Left ventricle myocardium inferior (tissue), 1 donor: Measurements from ENCODE around the gene MRPL40. TPM values are rescaled to one million over a fixed set of nuclear protein-coding genes. Genes with fewer than 3 reads are reported as not detected.

Source experiments
- DNase-seq: peaks from one replicate; pipeline ENCODE4 v3.0.0-alpha.2; 2020
- H3K27ac ChIP-seq: fragments of 200-600 bp; replicated peaks from 2 replicates; pipeline ENCODE4 v1.8.0; 2021
- H3K27me3 ChIP-seq: fragments of 200-600 bp; 2 replicates; pipeline ENCODE4 v1.8.0; 2021; ENCODE audit warnings: low read depth
- H3K36me3 ChIP-seq: fragments of 200-600 bp; 2 replicates; pipeline ENCODE4 v1.8.0; 2021
- H3K4me1 ChIP-seq: fragments of 200-600 bp; 2 replicates; pipeline ENCODE4 v1.8.0; 2021
- H3K4me3 ChIP-seq: fragments of 200-600 bp; 2 replicates; pipeline ENCODE4 v1.8.0; 2021; ENCODE audit warnings: mild to moderate bottlenecking, moderate library complexity
- H3K9me3 ChIP-seq: fragments of 200-600 bp; replicated peaks from 2 replicates; pipeline ENCODE4 v1.8.0; 2021
- CTCF ChIP-seq: fragments of 200-600 bp; IDR thresholded peaks from 2 replicates; pipeline ENCODE4 v1.8.0; 2021; ENCODE audit warnings: antibody characterized with exemption, mild to moderate bottlenecking, borderline replicate concordance
- intact Hi-C: fragments of 100-400 bp; cut with micrococcal nuclease; formaldehyde crosslinking; loops from one replicate; pipeline ENCODE4 v1.11.0; 2022
- total RNA-seq: library from RNA; stranded (reverse); fragmentation: NEBNext Ultra II Directional; extraction: Animal tissue kit (Norgen Biotek cat#: 25700); gene quantifications from one replicate; pipeline ENCODE4 v1.2.1, GENCODE V29; 2021
- donor health status: DM: no; HTN: yes; CAD: no; lungs with severe emphysema.

Gene MRPL40
- total RNA-seq, 1 donor from 2014 or later, result 57.2 TPM

GRCh38 chr22:19448076-19448607, 15.8 kb downstream of the MRPL40 start:
- DNase-seq, result no peak
- Histone ChIP-seq H3K36me3 (peaks cover 43% of the 10 kb centered on the region), H3K27me3 (no peaks in the 10 kb centered on the region), H3K27ac (peak overlapping the region; percentile 97), H3K4me3 (peak overlapping the region; percentile 90), H3K9me3 (no peaks in the 10 kb centered on the region), H3K4me1 (peaks cover 56% of the 10 kb centered on the region)
- intact Hi-C loops, result no loop called here
- TF ChIP-seq CTCF, result no peak

- no peaks in the 10 kb centered on the region for H3K9me3 ChIP-seq
- peak overlapping the region; percentile 97 for H3K27ac ChIP-seq
- no peak for TF ChIP-seq CTCF
- no peak for DNase-seq
- H3K27me3 ChIP-seq, result no peaks in the 10 kb centered on the region
- intact Hi-C loops, result no loop called here
- peak overlapping the region; percentile 90 for H3K4me3 ChIP-seq
- peaks cover 44% of the 10 kb centered on the region for H3K36me3 ChIP-seq
- H3K4me1 ChIP-seq, result peaks cover 48% of the 10 kb centered on the region
These were observed 16.5 kb downstream of the MRPL40 start for GRCh38 chr22:19448739-19449421.

GRCh38 chr22:19449422-19449767, 17.1 kb downstream of the MRPL40 start:
- no peak for DNase-seq
- TF ChIP-seq CTCF, result no peak
- peaks cover 43% of the 10 kb centered on the region for H3K4me1 ChIP-seq
- H3K27me3 ChIP-seq, result no peaks in the 10 kb centered on the region
- H3K9me3 ChIP-seq, result no peaks in the 10 kb centered on the region
- no peak overlapping the region for H3K27ac ChIP-seq
- intact Hi-C loops, result no loop called here
- peaks cover 44% of the 10 kb centered on the region for H3K36me3 ChIP-seq
- H3K4me3 ChIP-seq, result no peak overlapping the region

- Histone ChIP-seq H3K4me1 (peaks cover 31% of the 10 kb centered on the region), H3K36me3 (peaks cover 53% of the 10 kb centered on the region), H3K27ac (no peak overlapping the region), H3K9me3 (no peaks in the 10 kb centered on the region), H3K27me3 (no peaks in the 10 kb centered on the region), H3K4me3 (no peak overlapping the region)
- DNase-seq, result no peak
- intact Hi-C loops, result no loop called here
- TF ChIP-seq CTCF, result no peak
These were observed 18.2 kb downstream of the MRPL40 start for GRCh38 chr22:19450363-19451175.

GRCh38 chr22:19451570-19451969, 19.2 kb downstream of the MRPL40 start:
- H3K27ac ChIP-seq, result no peak overlapping the region
- intact Hi-C loops, result no loop called here
- H3K36me3 ChIP-seq, result peaks cover 63% of the 10 kb centered on the region
- H3K9me3 ChIP-seq, result no peaks in the 10 kb centered on the region
- no peak for TF ChIP-seq CTCF
- peaks cover 21% of the 10 kb centered on the region for H3K4me1 ChIP-seq
- H3K27me3 ChIP-seq, result no peaks in the 10 kb centered on the region
- no peak overlapping the region for H3K4me3 ChIP-seq
- no peak for DNase-seq
